ENCODE data around the gene CDKAL1.

The CDKAL1 gene

DNA sequence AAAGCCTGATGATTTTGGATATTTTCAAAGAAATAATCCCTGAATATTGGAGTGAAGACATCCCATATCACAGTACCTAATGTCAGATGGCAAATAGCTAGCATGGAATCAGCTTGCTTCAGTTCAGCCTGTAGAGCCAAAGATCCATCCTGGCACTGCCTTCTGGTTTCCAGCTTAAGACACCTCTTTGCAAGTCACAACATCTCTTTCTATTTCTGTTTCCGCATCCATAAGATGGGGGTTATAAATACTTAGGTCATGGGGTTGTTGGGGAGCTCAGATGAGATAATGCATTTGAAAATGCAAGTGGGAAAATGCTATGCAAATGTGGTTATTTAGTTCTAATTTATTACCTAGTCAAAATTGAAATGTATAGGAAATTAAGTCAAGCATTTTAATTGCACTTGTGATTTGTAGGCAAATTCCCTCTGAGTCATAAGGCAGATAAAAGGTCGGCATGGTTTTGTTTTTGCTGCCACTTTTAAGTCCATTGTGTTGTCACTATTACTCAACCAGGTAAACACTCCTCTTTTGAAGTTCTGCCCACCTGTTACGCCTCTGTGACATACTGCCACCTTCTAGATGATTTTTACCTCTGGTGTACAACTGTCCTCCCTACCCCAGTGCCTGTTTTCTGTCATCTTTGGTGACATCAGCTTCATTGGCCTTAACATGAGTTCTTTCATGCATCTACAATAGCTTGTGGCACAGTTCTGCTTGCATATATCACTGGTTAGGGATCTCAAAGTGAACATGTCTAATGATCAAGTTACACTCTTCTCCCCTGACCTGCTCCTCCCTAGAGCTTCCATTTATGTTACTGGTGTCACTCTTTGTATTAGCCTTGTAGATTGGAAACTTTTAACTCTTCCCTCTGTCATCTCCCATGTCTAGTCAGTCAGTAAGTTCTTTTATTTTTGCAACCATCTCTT lies 96.6 kb downstream of the CDKAL1 start:
- no peak overlapping the region for H2AK5ac ChIP-seq (ENCODE audit: low read depth, low read length)
- peaks cover 0 to 2% of the 10 kb centered on the region in 2 donors for H3K9me3 ChIP-seq (replicated peaks in 1 of 2; ENCODE audit: control insufficient read depth in 2 of 2, insufficient read depth in 1 of 2, low read depth in 1 of 2, low read length in 2 of 2)

GRCh38 chr6:20631549-20631924 lies 97.3 kb downstream of the CDKAL1 start:
- Histone ChIP-seq H3K79me1 (ENCODE audit: low read depth, low read length) (no peaks in the 10 kb centered on the region), H3K9me3 (replicated peaks in 1 of 2; ENCODE audit: control insufficient read depth in 2 of 2, insufficient read depth in 1 of 2, low read depth in 1 of 2, low read length in 2 of 2) (peaks cover 0 to 2% of the 10 kb centered on the region in 2 donors), H3K4me3 (ENCODE audit: low read length in 2 of 2) (no peak overlapping the region), H2AFZ (ENCODE audit: low read length) (no peak overlapping the region), H3K18ac (ENCODE audit: low read length) (no peak overlapping the region), H3K4me2 (ENCODE audit: insufficient read depth, low read length, poor library complexity, severe bottlenecking) (no peak overlapping the region), H2BK12ac (ENCODE audit: low read length) (no peak overlapping the region), H2BK15ac (ENCODE audit: low read length) (no peak overlapping the region), H3K4me1 (ENCODE audit: control insufficient read depth in 2 of 2, insufficient read depth in 1 of 2, low read depth in 1 of 2, low read length in 2 of 2) (peaks cover 0 to 3% of the 10 kb centered on the region in 2 donors), H3K23ac (ENCODE audit: low read depth, low read length, poor library complexity) (no peak overlapping the region), H2BK5ac (ENCODE audit: low read length) (no peak overlapping the region), H4K8ac (ENCODE audit: low read depth, low read length) (no peak overlapping the region), H3K4ac (ENCODE audit: low read length) (no peak overlapping the region), H3K27ac (replicated peaks; ENCODE audit: low read length) (no peak overlapping the region), H3K36me3 (replicated peaks in 1 of 2; ENCODE audit: control insufficient read depth in 2 of 2, insufficient read depth in 2 of 2, low read length in 2 of 2) (no peaks in the 10 kb centered on the region), H4K91ac (ENCODE audit: low read depth, low read length, poor library complexity) (no peak overlapping the region), H2AK5ac (ENCODE audit: low read depth, low read length) (no peak overlapping the region), H3K9ac (ENCODE audit: low read depth, low read length, poor library complexity) (no peak overlapping the region), H3K14ac (ENCODE audit: low read length) (no peak overlapping the region), H3K27me3 (ENCODE audit: control insufficient read depth in 3 of 3, insufficient read depth in 3 of 3, low read depth in 1 of 3, low read length in 3 of 3) (no peaks in the 10 kb centered on the region), H2BK120ac (ENCODE audit: low read depth, low read length) (no peak overlapping the region)
- DNase-seq (ENCODE audit: low spot score) = no peak
- WGBS, 2 donors (ENCODE audit: extremely low coverage in 2 of 2, insufficient read length in 2 of 2, insufficient replicate concordance in 1 of 2) = no CpG with 5 or more reads among the region's 2 CpGs

More for the DNA sequence above, 96.6 kb downstream of the CDKAL1 start:
- no peak overlapping the region for H4K8ac ChIP-seq (ENCODE audit: low read depth, low read length)
- no peak overlapping the region for H3K9ac ChIP-seq (ENCODE audit: low read depth, low read length, poor library complexity)
- H3K23ac ChIP-seq (ENCODE audit: low read depth, low read length, poor library complexity) = no peak overlapping the region
- H2BK12ac ChIP-seq (ENCODE audit: low read length) = no peak overlapping the region
- no peak overlapping the region for H4K91ac ChIP-seq (ENCODE audit: low read depth, low read length, poor library complexity)
- no peaks in the 10 kb centered on the region for H3K27me3 ChIP-seq (ENCODE audit: control insufficient read depth in 3 of 3, insufficient read depth in 3 of 3, low read depth in 1 of 3, low read length in 3 of 3)
- no peak overlapping the region for H3K18ac ChIP-seq (ENCODE audit: low read length)
- H2BK120ac ChIP-seq (ENCODE audit: low read depth, low read length) = no peak overlapping the region
- no peaks in the 10 kb centered on the region for H3K36me3 ChIP-seq (replicated peaks in 1 of 2; ENCODE audit: control insufficient read depth in 2 of 2, insufficient read depth in 2 of 2, low read length in 2 of 2)
- no peak for DNase-seq (ENCODE audit: low spot score)
- WGBS, 2 donors (ENCODE audit: extremely low coverage in 2 of 2, insufficient read length in 2 of 2, insufficient replicate concordance in 1 of 2) = no CpG with 5 or more reads among the region's 3 CpGs
- no peak overlapping the region for H2AFZ ChIP-seq (ENCODE audit: low read length)
- H2BK15ac ChIP-seq (ENCODE audit: low read length) = no peak overlapping the region
- H3K4ac ChIP-seq (ENCODE audit: low read length) = no peak overlapping the region
- H3K4me3 ChIP-seq (ENCODE audit: low read length in 2 of 2) = no peak overlapping the region
- no peak overlapping the region for H3K14ac ChIP-seq (ENCODE audit: low read length)
- H2BK5ac ChIP-seq (ENCODE audit: low read length) = no peak overlapping the region
- H3K79me1 ChIP-seq (ENCODE audit: low read depth, low read length) = no peaks in the 10 kb centered on the region
- peaks cover 0 to 3% of the 10 kb centered on the region in 2 donors for H3K4me1 ChIP-seq (ENCODE audit: control insufficient read depth in 2 of 2, insufficient read depth in 1 of 2, low read depth in 1 of 2, low read length in 2 of 2)
- H3K27ac ChIP-seq (replicated peaks; ENCODE audit: low read length) = no peak overlapping the region
- H3K4me2 ChIP-seq (ENCODE audit: insufficient read depth, low read length, poor library complexity, severe bottlenecking) = no peak overlapping the region

DNA sequence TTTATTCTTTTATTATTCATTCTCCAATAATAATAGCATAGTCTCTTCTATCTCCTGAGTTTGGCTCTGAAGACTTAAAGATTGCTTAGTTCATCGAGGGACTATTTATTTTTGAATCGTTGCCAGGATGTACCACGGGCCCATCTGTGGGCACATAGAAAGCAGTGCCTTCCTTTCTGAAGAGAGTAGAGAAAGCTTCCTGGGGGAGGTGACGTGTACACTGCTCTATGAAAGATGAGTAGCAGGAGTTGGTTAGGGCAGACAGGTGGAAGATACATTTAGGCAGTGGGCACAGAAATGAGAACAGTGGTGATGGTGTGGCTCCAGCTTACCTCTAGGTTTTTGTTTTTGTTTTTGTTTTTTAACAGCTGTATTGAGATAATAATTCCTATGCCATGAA lies 98.4 kb downstream of the CDKAL1 start:
- no CpG with 5 or more reads among the region's 4 CpGs for WGBS, 2 donors (ENCODE audit: extremely low coverage in 2 of 2, insufficient read length in 2 of 2, insufficient replicate concordance in 1 of 2)
- Histone ChIP-seq H3K4me3 (ENCODE audit: low read length in 2 of 2) (no peak overlapping the region), H4K91ac (ENCODE audit: low read depth, low read length, poor library complexity) (no peak overlapping the region), H3K36me3 (replicated peaks in 1 of 2; ENCODE audit: control insufficient read depth in 2 of 2, insufficient read depth in 2 of 2, low read length in 2 of 2) (no peaks in the 10 kb centered on the region), H3K9ac (ENCODE audit: low read depth, low read length, poor library complexity) (no peak overlapping the region), H3K79me1 (ENCODE audit: low read depth, low read length) (no peaks in the 10 kb centered on the region), H2BK15ac (ENCODE audit: low read length) (no peak overlapping the region), H3K18ac (ENCODE audit: low read length) (no peak overlapping the region), H3K4me1 (ENCODE audit: control insufficient read depth in 2 of 2, insufficient read depth in 1 of 2, low read depth in 1 of 2, low read length in 2 of 2) (peaks cover 0 to 3% of the 10 kb centered on the region in 2 donors), H3K27ac (replicated peaks; ENCODE audit: low read length) (no peak overlapping the region), H3K9me3 (replicated peaks in 1 of 2; ENCODE audit: control insufficient read depth in 2 of 2, insufficient read depth in 1 of 2, low read depth in 1 of 2, low read length in 2 of 2) (peaks cover 0 to 2% of the 10 kb centered on the region in 2 donors), H3K4me2 (ENCODE audit: insufficient read depth, low read length, poor library complexity, severe bottlenecking) (no peak overlapping the region), H2AK5ac (ENCODE audit: low read depth, low read length) (no peak overlapping the region), H3K4ac (ENCODE audit: low read length) (no peak overlapping the region), H2BK120ac (ENCODE audit: low read depth, low read length) (no peak overlapping the region), H2AFZ (ENCODE audit: low read length) (no peak overlapping the region), H4K8ac (ENCODE audit: low read depth, low read length) (no peak overlapping the region), H3K14ac (ENCODE audit: low read length) (no peak overlapping the region), H3K23ac (ENCODE audit: low read depth, low read length, poor library complexity) (no peak overlapping the region), H3K27me3 (ENCODE audit: control insufficient read depth in 3 of 3, insufficient read depth in 3 of 3, low read depth in 1 of 3, low read length in 3 of 3) (no peaks in the 10 kb centered on the region), H2BK12ac (ENCODE audit: low read length) (no peak overlapping the region), H2BK5ac (ENCODE audit: low read length) (no peak overlapping the region)
- no peak for DNase-seq (ENCODE audit: low spot score)

DNA sequence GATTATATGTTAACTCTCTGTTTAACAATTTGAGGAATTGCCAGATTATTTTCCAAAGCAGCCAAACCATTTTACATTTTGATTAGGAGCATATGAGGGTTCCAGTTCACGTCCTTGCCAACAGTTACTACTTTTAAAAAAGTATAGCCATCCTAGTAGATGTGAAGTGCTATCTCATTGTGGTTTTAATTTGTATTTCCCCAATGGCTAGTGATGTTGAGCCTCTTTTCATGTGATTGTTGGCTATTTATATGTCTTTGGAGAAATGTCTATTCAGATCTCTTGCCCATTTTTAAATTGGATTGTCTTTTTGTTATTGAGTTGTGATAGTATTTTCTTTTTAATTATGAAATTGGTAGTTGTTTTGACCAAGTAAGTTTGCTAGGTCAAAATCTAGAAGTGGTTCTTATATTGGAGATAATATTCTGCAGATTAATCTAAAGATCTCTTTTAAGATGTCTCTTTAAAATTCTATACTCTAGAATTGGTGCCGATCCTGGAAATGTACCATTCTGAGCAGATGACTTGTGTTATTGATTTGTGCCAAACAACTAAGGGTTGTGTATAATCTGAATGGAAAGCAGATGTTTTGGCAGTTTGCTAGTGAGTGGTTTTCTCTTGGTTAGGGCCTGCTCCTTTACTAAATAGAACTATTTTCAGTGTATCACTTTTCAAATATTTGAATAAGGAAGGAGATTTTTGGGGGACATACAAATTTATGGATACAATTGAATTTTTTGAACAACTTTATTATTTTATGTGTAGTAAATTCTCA lies 99.5 kb downstream of the CDKAL1 start:
- Histone ChIP-seq H4K91ac (ENCODE audit: low read depth, low read length, poor library complexity) (no peak overlapping the region), H3K23ac (ENCODE audit: low read depth, low read length, poor library complexity) (no peak overlapping the region), H3K4me3 (ENCODE audit: low read length in 2 of 2) (no peak overlapping the region), H2AK5ac (ENCODE audit: low read depth, low read length) (no peak overlapping the region), H3K79me1 (ENCODE audit: low read depth, low read length) (no peaks in the 10 kb centered on the region), H2BK120ac (ENCODE audit: low read depth, low read length) (no peak overlapping the region), H2BK15ac (ENCODE audit: low read length) (no peak overlapping the region), H3K4ac (ENCODE audit: low read length) (no peak overlapping the region), H2BK5ac (ENCODE audit: low read length) (no peak overlapping the region), H3K18ac (ENCODE audit: low read length) (no peak overlapping the region), H3K14ac (ENCODE audit: low read length) (no peak overlapping the region), H3K27ac (replicated peaks; ENCODE audit: low read length) (no peak overlapping the region), H3K9ac (ENCODE audit: low read depth, low read length, poor library complexity) (no peak overlapping the region), H3K27me3 (ENCODE audit: control insufficient read depth in 3 of 3, insufficient read depth in 3 of 3, low read depth in 1 of 3, low read length in 3 of 3) (no peaks in the 10 kb centered on the region), H3K4me2 (ENCODE audit: insufficient read depth, low read length, poor library complexity, severe bottlenecking) (no peak overlapping the region), H2BK12ac (ENCODE audit: low read length) (no peak overlapping the region), H2AFZ (ENCODE audit: low read length) (no peak overlapping the region), H3K36me3 (replicated peaks in 1 of 2; ENCODE audit: control insufficient read depth in 2 of 2, insufficient read depth in 2 of 2, low read length in 2 of 2) (no peaks in the 10 kb centered on the region), H3K9me3 (replicated peaks in 1 of 2; ENCODE audit: control insufficient read depth in 2 of 2, insufficient read depth in 1 of 2, low read depth in 1 of 2, low read length in 2 of 2) (peaks cover 0 to 2% of the 10 kb centered on the region in 2 donors), H4K8ac (ENCODE audit: low read depth, low read length) (no peak overlapping the region), H3K4me1 (ENCODE audit: control insufficient read depth in 2 of 2, insufficient read depth in 1 of 2, low read depth in 1 of 2, low read length in 2 of 2) (peaks cover 0 to 3% of the 10 kb centered on the region in 2 donors)
- whole genome bisulfite sequencing, 2 donors (ENCODE audit: extremely low coverage in 2 of 2, insufficient read length in 2 of 2, insufficient replicate concordance in 1 of 2) = no CpG with 5 or more reads among the region's 2 CpGs
- no peak for DNase-seq (ENCODE audit: low spot score)

Measured in neuronal stem cell (in vitro differentiated cells).